Uterus (tissue), 2 donors: Measurements from ENCODE around the gene SINHCAF.
"Not testable (repeated sequence)": the region's sequence is repeated elsewhere in the genome, so short reads cannot be mapped to it uniquely, and the experiment has no call there.

Experiments
- POLR2A ChIP-seq, 2 donors: fragments of 450-650 bp; IDR thresholded peaks; one replicate each; pipeline ENCODE4 v1.6.1; 2016; ENCODE audit warnings: antibody characterized with exemption in 2 of 2, mild to moderate bottlenecking in 1 of 2, moderate library complexity in 1 of 2
- TF ChIP-seq, protein P1 (sequence below), 4 experiments: fragments of 200-600 bp in 2 of 4; fragments of 450-650 bp in 2 of 4; sonication (generic) in 2 of 4; IDR thresholded peaks; one replicate each; pipeline ENCODE4 v1.5.1; 2016 to 2019; ENCODE audit warnings: antibody characterized with exemption in 4 of 4, mild to moderate bottlenecking in 2 of 4, moderate library complexity in 1 of 4

GRCh38 chr12:31242418-31242817, 83.5 kb downstream of the SINHCAF start:
- TF ChIP-seq, protein P1, sequence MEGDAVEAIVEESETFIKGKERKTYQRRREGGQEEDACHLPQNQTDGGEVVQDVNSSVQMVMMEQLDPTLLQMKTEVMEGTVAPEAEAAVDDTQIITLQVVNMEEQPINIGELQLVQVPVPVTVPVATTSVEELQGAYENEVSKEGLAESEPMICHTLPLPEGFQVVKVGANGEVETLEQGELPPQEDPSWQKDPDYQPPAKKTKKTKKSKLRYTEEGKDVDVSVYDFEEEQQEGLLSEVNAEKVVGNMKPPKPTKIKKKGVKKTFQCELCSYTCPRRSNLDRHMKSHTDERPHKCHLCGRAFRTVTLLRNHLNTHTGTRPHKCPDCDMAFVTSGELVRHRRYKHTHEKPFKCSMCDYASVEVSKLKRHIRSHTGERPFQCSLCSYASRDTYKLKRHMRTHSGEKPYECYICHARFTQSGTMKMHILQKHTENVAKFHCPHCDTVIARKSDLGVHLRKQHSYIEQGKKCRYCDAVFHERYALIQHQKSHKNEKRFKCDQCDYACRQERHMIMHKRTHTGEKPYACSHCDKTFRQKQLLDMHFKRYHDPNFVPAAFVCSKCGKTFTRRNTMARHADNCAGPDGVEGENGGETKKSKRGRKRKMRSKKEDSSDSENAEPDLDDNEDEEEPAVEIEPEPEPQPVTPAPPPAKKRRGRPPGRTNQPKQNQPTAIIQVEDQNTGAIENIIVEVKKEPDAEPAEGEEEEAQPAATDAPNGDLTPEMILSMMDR (IDR thresholded peaks at IDR 0.05) = not testable (repeated sequence)
- TF ChIP-seq POLR2A (IDR thresholded peaks at IDR 0.05) = not testable (repeated sequence)
